Upper lobe of left lung (tissue), 6 donors: Measurements from ENCODE around the gene OIT3. TPM values are rescaled to one million over a fixed set of nuclear protein-coding genes. Genes with fewer than 3 reads are reported as not detected.

Source experiments
- ATAC-seq, 2 donors: fragments of 200-7000 bp; cut with Tn5 transposase; one replicate each; pipeline ENCODE4 v1.9.1; 2022; ENCODE audit warnings: mild to moderate bottlenecking in 2 of 2, moderate library complexity in 2 of 2; ENCODE audit not compliant: low FRiP score in 2 of 2
- DNase-seq, 2 donors: peaks; one replicate each; pipeline ENCODE4 v3.0.0-alpha.2; 2019 to 2020
- H3K27ac ChIP-seq, 4 donors: fragments of 200-600 bp; sonication (generic); one replicate each; pipeline ENCODE4 v1.5.1; 2016 to 2019
- H3K27me3 ChIP-seq, 4 donors: fragments of 200-600 bp; sonication (generic); one replicate each; pipeline ENCODE4 v1.5.1; 2017 to 2019
- H3K36me3 ChIP-seq, 4 donors: fragments of 200-600 bp; sonication (generic); one replicate each; pipeline ENCODE4 v1.5.1; 2016 to 2019
- H3K4me1 ChIP-seq, 4 donors: fragments of 200-600 bp; sonication (generic); one replicate each; pipeline ENCODE4 v1.5.1; 2018 to 2019
- H3K4me3 ChIP-seq, 4 donors: fragments of 200-600 bp; sonication (generic); one replicate each; pipeline ENCODE4 v1.5.1; 2017 to 2019; ENCODE audit warnings: mild to moderate bottlenecking in 2 of 4, moderate library complexity in 1 of 4
- H3K9me3 ChIP-seq, 4 donors: fragments of 200-600 bp; sonication (generic); one replicate each; pipeline ENCODE4 v1.5.1; 2018 to 2019
- EP300 ChIP-seq, 4 donors: sonication (generic); formaldehyde crosslinking; IDR thresholded peaks; one replicate each; pipeline ENCODE4 v1.5.1; 2017; ENCODE audit warnings: antibody characterized with exemption in 4 of 4, control low read depth in 2 of 4
- POLR2A ChIP-seq, 4 donors: fragments of 450-650 bp; IDR thresholded peaks; one replicate each; pipeline ENCODE4 v1.5.1; 2016 to 2017; ENCODE audit warnings: antibody characterized with exemption in 4 of 4, mild to moderate bottlenecking in 2 of 4
- POLR2AphosphoS5 ChIP-seq, 2 donors: sonication (generic); formaldehyde crosslinking; IDR thresholded peaks; one replicate each; pipeline ENCODE4 v1.5.1; 2017; ENCODE audit warnings: antibody characterized with exemption in 2 of 2
- WGBS, 2 donors: methylation state at CpG; one replicate each; pipeline ENCODE4 v1.1.5; 2017 to 2018; 5-methylcytosine and 5-hydroxymethylcytosine counted together
- total RNA-seq, 6 donors: library from RNA; depleted of rRNA in 4 of 6; stranded (reverse); fragments of >200 nt in 4 of 6; gene quantifications; one replicate each; pipeline versions ENCODE4 v1.1.0 to v1.2.1, GENCODE V29; 2016 to 2021
- TF ChIP-seq, protein P1 (sequence below), 6 experiments: fragments of 450-650 bp in 4 of 6; fragments of 200-600 bp in 2 of 6; sonication (generic) in 2 of 6; IDR thresholded peaks; one replicate each; pipeline ENCODE4 v1.5.1; 2016 to 2019; ENCODE audit warnings: antibody characterized with exemption in 6 of 6
- donor health status: DM: no; HTN: no; CAD: no; lungs with moderate emphysema.
- donor health status: DM: no; HTN: yes; CAD: no; lungs with severe emphysema.

The OIT3 gene
- total RNA-seq, 6 donors from 2014 or later: 0.15 to 0.20 TPM; not detected in 4

DNA sequence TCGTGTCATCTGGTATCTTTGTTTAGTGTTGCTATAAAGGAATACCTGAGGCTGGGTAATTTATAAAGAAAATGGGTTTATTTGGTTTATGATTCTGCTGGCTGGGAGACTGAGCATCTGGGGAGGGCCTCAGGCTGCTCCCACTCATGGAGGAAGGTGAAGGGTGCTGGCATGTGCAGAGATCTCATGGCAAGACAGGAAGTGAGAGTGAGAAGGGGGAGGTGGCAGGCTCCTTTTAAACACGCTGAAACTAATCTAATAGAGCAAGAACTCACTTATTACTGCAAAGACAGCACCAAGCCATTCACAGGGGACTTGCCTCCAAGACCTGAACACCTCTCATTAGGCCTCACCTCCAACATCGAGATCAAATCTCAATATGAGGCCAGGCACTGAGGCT, 11.3 kb downstream of the OIT3 start:
- H3K4me1 ChIP-seq: no peaks in the 10 kb centered on the region
- H3K36me3 ChIP-seq: no peaks in the 10 kb centered on the region
- no peak overlapping the region for H3K27ac ChIP-seq
- no peak for ATAC-seq
- no peak for DNase-seq
- no peaks in the 10 kb centered on the region for H3K27me3 ChIP-seq
- H3K4me3 ChIP-seq: no peak overlapping the region
- no peaks in the 10 kb centered on the region for H3K9me3 ChIP-seq
- TF ChIP-seq, protein P1, sequence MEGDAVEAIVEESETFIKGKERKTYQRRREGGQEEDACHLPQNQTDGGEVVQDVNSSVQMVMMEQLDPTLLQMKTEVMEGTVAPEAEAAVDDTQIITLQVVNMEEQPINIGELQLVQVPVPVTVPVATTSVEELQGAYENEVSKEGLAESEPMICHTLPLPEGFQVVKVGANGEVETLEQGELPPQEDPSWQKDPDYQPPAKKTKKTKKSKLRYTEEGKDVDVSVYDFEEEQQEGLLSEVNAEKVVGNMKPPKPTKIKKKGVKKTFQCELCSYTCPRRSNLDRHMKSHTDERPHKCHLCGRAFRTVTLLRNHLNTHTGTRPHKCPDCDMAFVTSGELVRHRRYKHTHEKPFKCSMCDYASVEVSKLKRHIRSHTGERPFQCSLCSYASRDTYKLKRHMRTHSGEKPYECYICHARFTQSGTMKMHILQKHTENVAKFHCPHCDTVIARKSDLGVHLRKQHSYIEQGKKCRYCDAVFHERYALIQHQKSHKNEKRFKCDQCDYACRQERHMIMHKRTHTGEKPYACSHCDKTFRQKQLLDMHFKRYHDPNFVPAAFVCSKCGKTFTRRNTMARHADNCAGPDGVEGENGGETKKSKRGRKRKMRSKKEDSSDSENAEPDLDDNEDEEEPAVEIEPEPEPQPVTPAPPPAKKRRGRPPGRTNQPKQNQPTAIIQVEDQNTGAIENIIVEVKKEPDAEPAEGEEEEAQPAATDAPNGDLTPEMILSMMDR (IDR thresholded peaks at IDR 0.05): no peak
- WGBS, 2 donors: 81 to 82% methylated on average over 3 of the region's 3 CpGs

GRCh38 chr10:72906446-72906845, 12.9 kb downstream of the OIT3 start:
- WGBS, 2 donors: 82 to 87% methylated on average over 6 of the region's 6 CpGs
- H3K4me1 ChIP-seq: no peaks in the 10 kb centered on the region
- H3K4me3 ChIP-seq: no peak overlapping the region
- ATAC-seq (no peak), DNase-seq (no peak)
- no peaks in the 10 kb centered on the region for H3K27me3 ChIP-seq
- H3K9me3 ChIP-seq: no peaks in the 10 kb centered on the region
- no peak overlapping the region for H3K27ac ChIP-seq
- TF ChIP-seq EP300 (IDR thresholded peaks at IDR 0.05): no peak
- TF ChIP-seq, protein P1 (IDR thresholded peaks at IDR 0.05): no peak
- TF ChIP-seq POLR2AphosphoS5 (IDR thresholded peaks at IDR 0.05): no peak
- no peak for TF ChIP-seq POLR2A (IDR thresholded peaks at IDR 0.05)
- H3K36me3 ChIP-seq: no peaks in the 10 kb centered on the region

DNA sequence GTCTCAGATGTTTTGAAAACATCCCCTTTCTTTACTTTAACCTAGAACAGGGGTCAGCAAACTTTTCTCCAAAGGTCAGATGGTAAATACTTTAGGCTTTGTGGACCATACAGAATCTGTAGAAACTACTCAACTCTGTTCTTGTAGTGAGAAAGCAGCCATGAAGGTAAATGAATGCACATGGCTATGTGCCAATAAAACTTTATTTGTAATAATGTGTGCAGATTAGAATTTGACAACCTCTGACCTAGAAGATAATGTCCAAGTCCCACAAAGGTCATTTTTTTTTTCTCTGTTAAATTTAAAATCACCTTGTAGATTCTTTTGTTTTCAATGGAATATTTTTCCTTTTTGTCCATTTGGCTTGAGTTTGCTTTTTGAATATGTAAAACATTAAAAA, 17.2 kb downstream of the OIT3 start:
- no peaks in the 10 kb centered on the region for H3K36me3 ChIP-seq

GRCh38 chr10:72911758-72912157, 18.2 kb downstream of the OIT3 start:
- Histone ChIP-seq H3K4me1 (no peaks in the 10 kb centered on the region), H3K27me3 (no peaks in the 10 kb centered on the region), H3K9me3 (no peaks in the 10 kb centered on the region), H3K27ac (no peak overlapping the region), H3K4me3 (no peak overlapping the region), H3K36me3 (no peaks in the 10 kb centered on the region)
- TF ChIP-seq POLR2A (IDR thresholded peaks at IDR 0.05) (no peak), EP300 (IDR thresholded peaks at IDR 0.05) (no peak), POLR2AphosphoS5 (IDR thresholded peaks at IDR 0.05) (no peak)
- TF ChIP-seq, protein P1 (IDR thresholded peaks at IDR 0.05): no peak
- ATAC-seq (no peak), DNase-seq (no peak)
- 91 to 93% methylated on average over 2 of the region's 2 CpGs for WGBS, 2 donors

More for the DNA sequence above, 17.2 kb downstream of the OIT3 start:
- H3K27me3 ChIP-seq: no peaks in the 10 kb centered on the region
- no peak overlapping the region for H3K4me3 ChIP-seq
- DNase-seq (no peak), ATAC-seq (no peak)
- H3K9me3 ChIP-seq: no peaks in the 10 kb centered on the region
- TF ChIP-seq EP300 (IDR thresholded peaks at IDR 0.05) (no peak), POLR2AphosphoS5 (IDR thresholded peaks at IDR 0.05) (no peak), POLR2A (IDR thresholded peaks at IDR 0.05) (no peak)
- TF ChIP-seq, protein P1 (IDR thresholded peaks at IDR 0.05): no peak
- no peak overlapping the region for H3K27ac ChIP-seq
- no peaks in the 10 kb centered on the region for H3K4me1 ChIP-seq

DNA sequence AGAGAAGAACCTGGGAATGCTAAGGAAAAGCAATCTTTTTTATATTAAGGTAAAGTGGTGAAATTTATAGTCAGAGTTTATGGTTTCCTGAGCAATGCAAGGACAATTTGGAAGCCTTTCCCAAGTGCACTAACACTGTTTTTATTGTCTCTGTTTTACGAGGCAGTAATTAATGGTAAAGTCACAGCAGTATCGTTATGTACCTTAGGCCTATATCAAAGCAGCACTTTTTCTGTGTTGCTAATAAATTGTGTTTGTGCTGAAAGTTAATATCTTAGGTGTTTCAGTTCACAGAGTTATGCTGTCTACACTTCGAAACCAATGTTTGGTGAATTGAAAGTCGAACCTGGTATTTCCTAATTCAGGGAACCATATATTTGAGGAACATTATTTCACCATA, 19.2 kb downstream of the OIT3 start:
- 93 to 95% methylated on average over 4 of the region's 4 CpGs for WGBS, 2 donors
- no peak for DNase-seq

More for the DNA sequence above, 19.2 kb downstream of the OIT3 start:
- Histone ChIP-seq H3K9me3 (no peaks in the 10 kb centered on the region), H3K27me3 (no peaks in the 10 kb centered on the region), H3K4me3 (no peak overlapping the region), H3K36me3 (no peaks in the 10 kb centered on the region), H3K27ac (no peak overlapping the region), H3K4me1 (no peaks in the 10 kb centered on the region)
- ATAC-seq: no peak
- TF ChIP-seq, protein P1 (IDR thresholded peaks at IDR 0.05): no peak
- TF ChIP-seq POLR2AphosphoS5 (IDR thresholded peaks at IDR 0.05) (no peak), EP300 (IDR thresholded peaks at IDR 0.05) (no peak), POLR2A (IDR thresholded peaks at IDR 0.05) (no peak)
